ENCODE data around the gene GANAB. TPM values are rescaled to one million over a fixed set of nuclear protein-coding genes. Genes with fewer than 3 reads are reported as not detected.

Gene GANAB
- total RNA-seq, 1 donor from 2014 or later = 383 TPM

GRCh38 chr11:62577046-62577714, 69.2 kb downstream of the GANAB start:
- H3K27me3 Mint-ChIP-seq (ENCODE audit: unreplicated experiment) = peaks cover 10% of the 10 kb centered on the region
- H3K4me3 Mint-ChIP-seq (ENCODE audit: unreplicated experiment) = peak overlapping the region; percentile 85
- H3K9me3 Mint-ChIP-seq (ENCODE audit: unreplicated experiment) = no peaks in the 10 kb centered on the region
- peak; percentile 35 for DNase-seq (ENCODE audit: low spot score)
- H3K27ac Mint-ChIP-seq (ENCODE audit: unreplicated experiment) = peak overlapping the region; percentile 99
- TF ChIP-seq CTCF (IDR thresholded peaks at IDR 0.05; ENCODE audit: unreplicated experiment) = no peak
- peaks cover 56% of the 10 kb centered on the region for H3K4me1 Mint-ChIP-seq (ENCODE audit: unreplicated experiment)
- peaks cover 31% of the 10 kb centered on the region for H3K36me3 Mint-ChIP-seq (ENCODE audit: low read depth, unreplicated experiment)

GRCh38 chr11:62575837-62576236, 70.6 kb downstream of the GANAB start:
- Mint-ChIP-seq H3K36me3 (ENCODE audit: low read depth, unreplicated experiment) (peaks cover 37% of the 10 kb centered on the region), H3K9me3 (ENCODE audit: unreplicated experiment) (no peaks in the 10 kb centered on the region), H3K27me3 (ENCODE audit: unreplicated experiment) (peaks cover 10% of the 10 kb centered on the region), H3K27ac (ENCODE audit: unreplicated experiment) (peak overlapping the region; percentile 99), H3K4me1 (ENCODE audit: unreplicated experiment) (peaks cover 65% of the 10 kb centered on the region), H3K4me3 (ENCODE audit: unreplicated experiment) (peak overlapping the region; percentile 87)
- no peak for TF ChIP-seq CTCF (IDR thresholded peaks at IDR 0.05; ENCODE audit: unreplicated experiment)
- no peak for DNase-seq (ENCODE audit: low spot score)

GRCh38 chr11:62575156-62575555, 71.3 kb downstream of the GANAB start:
- peak overlapping the region; percentile 99 for H3K4me3 Mint-ChIP-seq (ENCODE audit: unreplicated experiment)
- peaks cover 10% of the 10 kb centered on the region for H3K27me3 Mint-ChIP-seq (ENCODE audit: unreplicated experiment)
- DNase-seq (ENCODE audit: low spot score) = no peak
- peaks cover 69% of the 10 kb centered on the region for H3K4me1 Mint-ChIP-seq (ENCODE audit: unreplicated experiment)
- no peaks in the 10 kb centered on the region for H3K9me3 Mint-ChIP-seq (ENCODE audit: unreplicated experiment)
- peak overlapping the region; percentile 96 for H3K27ac Mint-ChIP-seq (ENCODE audit: unreplicated experiment)
- no peak for TF ChIP-seq CTCF (IDR thresholded peaks at IDR 0.05; ENCODE audit: unreplicated experiment)
- H3K36me3 Mint-ChIP-seq (ENCODE audit: low read depth, unreplicated experiment) = peaks cover 42% of the 10 kb centered on the region

Other genes with a start within 250 kb of the GANAB start
- gene SCGB1A1, start 227.6 kb downstream of the GANAB start, total RNA-seq (ENCODE audit: unreplicated experiment) = 0.72 TPM
- 136 TPM for gene AHNAK, start 99.8 kb downstream of the GANAB start, total RNA-seq (ENCODE audit: unreplicated experiment)
- gene EEF1G, start 72.7 kb downstream of the GANAB start, total RNA-seq (ENCODE audit: unreplicated experiment) = 1,951 TPM
- 21.2 TPM for gene TUT1, start 55.1 kb downstream of the GANAB start, total RNA-seq (ENCODE audit: unreplicated experiment)
- 157 TPM for gene MTA2, start 44.7 kb downstream of the GANAB start, total RNA-seq (ENCODE audit: unreplicated experiment)
- 98.6 TPM for gene EML3, start 33.8 kb downstream of the GANAB start, total RNA-seq (ENCODE audit: unreplicated experiment)
- gene ROM1, start 33.4 kb downstream of the GANAB start, total RNA-seq (ENCODE audit: unreplicated experiment) = 2.1 TPM
- 32.8 TPM for gene B3GAT3, start 24.6 kb downstream of the GANAB start, total RNA-seq (ENCODE audit: unreplicated experiment)
- gene INTS5, start 6.7 kb upstream of the GANAB start, total RNA-seq (ENCODE audit: unreplicated experiment) = 24.8 TPM
- 60.1 TPM for gene C11orf98, start 18.6 kb upstream of the GANAB start, total RNA-seq (ENCODE audit: unreplicated experiment)
- 8.7 TPM for gene CSKMT, start 18.7 kb upstream of the GANAB start, total RNA-seq (ENCODE audit: unreplicated experiment)
- 4.7 TPM for gene UQCC3, start 25.1 kb upstream of the GANAB start, total RNA-seq (ENCODE audit: unreplicated experiment)
- 11.2 TPM for gene LBHD1, start 25.7 kb upstream of the GANAB start, total RNA-seq (ENCODE audit: unreplicated experiment)
- gene UBXN1, start 32.5 kb upstream of the GANAB start, total RNA-seq (ENCODE audit: unreplicated experiment) = 137 TPM
- gene LRRN4CL, start 42.9 kb upstream of the GANAB start, total RNA-seq (ENCODE audit: unreplicated experiment) = 0.44 TPM
- 53.6 TPM for gene BSCL2, start 60.8 kb upstream of the GANAB start, total RNA-seq (ENCODE audit: unreplicated experiment)
- 1.1 TPM for gene GNG3, start 61.1 kb upstream of the GANAB start, total RNA-seq (ENCODE audit: unreplicated experiment)
- gene HNRNPUL2, start 80.8 kb upstream of the GANAB start, total RNA-seq (ENCODE audit: unreplicated experiment) = 43.6 TPM
- gene TTC9C, start 81.9 kb upstream of the GANAB start, total RNA-seq (ENCODE audit: unreplicated experiment) = 38.1 TPM
- gene ZBTB3, start 107.5 kb upstream of the GANAB start, total RNA-seq (ENCODE audit: unreplicated experiment) = 12.7 TPM
- 93.6 TPM for gene POLR2G, start 115.0 kb upstream of the GANAB start, total RNA-seq (ENCODE audit: unreplicated experiment)
- gene TAF6L, start 124.8 kb upstream of the GANAB start, total RNA-seq (ENCODE audit: unreplicated experiment) = 31.0 TPM
- 26.7 TPM for gene TMEM179B, start 140.8 kb upstream of the GANAB start, total RNA-seq (ENCODE audit: unreplicated experiment)
- gene TMEM223, start 145.4 kb upstream of the GANAB start, total RNA-seq (ENCODE audit: unreplicated experiment) = 13.9 TPM
- 50.8 TPM for gene NXF1, start 158.8 kb upstream of the GANAB start, total RNA-seq (ENCODE audit: unreplicated experiment)
- gene STX5, start 185.4 kb upstream of the GANAB start, total RNA-seq (ENCODE audit: unreplicated experiment) = 37.9 TPM
- not detected for gene TEX54, start 186.2 kb upstream of the GANAB start, total RNA-seq (ENCODE audit: unreplicated experiment)
- gene WDR74, start 193.0 kb upstream of the GANAB start, total RNA-seq (ENCODE audit: unreplicated experiment) = 42.2 TPM
- 147 TPM for gene SLC3A2, start 234.3 kb upstream of the GANAB start, total RNA-seq (ENCODE audit: unreplicated experiment)

All from endothelial cell (in vitro differentiated cells).